Smooth muscle cell of trachea (primary cell): ENCODE measurements around the gene RABL3. TPM values are rescaled to one million over a fixed set of nuclear protein-coding genes. Genes with fewer than 3 reads are reported as not detected.

Experiments
- total RNA-seq: library from RNA; depleted of rRNA; stranded (reverse); fragments of >200 nt; gene quantifications from 2 replicates; pipeline ENCODE4 v1.2.1, GENCODE V29; 2014

The RABL3 gene
- total RNA-seq: 16.0 and 26.5 TPM in 2 replicates

DNA sequence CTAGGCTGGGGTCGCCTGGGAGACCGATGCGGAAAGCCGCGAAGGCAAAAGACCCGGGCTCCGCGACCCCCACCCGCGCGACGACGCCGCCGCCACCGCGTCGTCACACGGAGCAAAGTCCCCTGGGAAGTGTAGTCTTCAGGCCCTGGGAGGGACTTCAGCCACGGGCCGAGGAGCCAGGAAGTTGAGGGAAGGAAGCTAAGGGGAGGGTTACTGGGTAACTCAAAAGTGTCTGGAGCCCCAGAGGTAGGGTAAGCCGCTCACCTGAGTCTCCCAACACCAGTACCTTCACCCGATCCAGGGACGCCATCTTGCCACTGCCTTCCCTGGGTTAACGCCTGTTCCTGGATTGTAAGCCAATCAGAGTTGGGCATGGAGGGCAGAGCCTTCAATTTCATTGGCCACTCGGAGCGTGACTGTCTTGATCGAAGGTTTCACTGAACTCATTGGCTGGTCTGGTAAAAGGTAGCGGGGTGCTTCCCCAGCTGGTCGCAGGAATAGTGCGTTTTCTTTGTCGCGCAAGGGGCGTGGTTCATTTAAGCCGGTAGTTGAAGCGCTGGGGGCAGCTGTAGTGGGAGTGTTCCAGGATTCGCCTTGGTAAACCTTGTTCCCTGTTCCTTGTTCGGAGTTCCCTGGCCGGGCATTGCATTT is at the start of gene RABL3, which contains the start of gene GTF2E1:
Gene RABL3, minus strand, starts transcription at position 319 of the 651 bp plus-strand sequence. Its CDS starts 9 bp downstream, at position 310.
Gene GTF2E1, plus strand, starts transcription at position 547 of the 651 bp plus-strand sequence. CDS start 7,809 bp downstream, outside the sequence.

GRCh38 chr3:120682095-120682681 is 60.1 kb downstream of the RABL3 start, which contains the start of gene HGD:
TSS of gene HGD (minus strand) at chr3:120682239. CDS start at chr3:120682111, 128 bp downstream.

Other genes starting within 250 kb of the RABL3 start
- 25.9 and 44.0 TPM in 2 replicates for gene NDUFB4, start 146.2 kb downstream of the RABL3 start, total RNA-seq
- 0.17 and 0.29 TPM in 2 replicates for gene HGD, start 60.3 kb downstream of the RABL3 start, total RNA-seq
- 13.2 and 15.4 TPM in 2 replicates for gene GTF2E1, start 228 bp upstream of the RABL3 start, total RNA-seq
- gene STXBP5L, start 165.7 kb upstream of the RABL3 start, total RNA-seq: under 0.01 TPM in 1 of 2 replicates, not detected in the other